HUDEP-2 (cell line): Measurements from ENCODE around the gene HSD17B11.
"Not testable (repeated sequence)": the region's sequence is repeated elsewhere in the genome, so short reads cannot be mapped to it uniquely, and the experiment has no call there.

Experiments
- DNase-seq, 76 experiments: peaks; one replicate each; lab custom pipeline; 2025; ENCODE audit not compliant: unreplicated experiment in 76 of 76; lab: John Stamatoyannopoulos, UW

The HSD17B11 gene

DNA sequence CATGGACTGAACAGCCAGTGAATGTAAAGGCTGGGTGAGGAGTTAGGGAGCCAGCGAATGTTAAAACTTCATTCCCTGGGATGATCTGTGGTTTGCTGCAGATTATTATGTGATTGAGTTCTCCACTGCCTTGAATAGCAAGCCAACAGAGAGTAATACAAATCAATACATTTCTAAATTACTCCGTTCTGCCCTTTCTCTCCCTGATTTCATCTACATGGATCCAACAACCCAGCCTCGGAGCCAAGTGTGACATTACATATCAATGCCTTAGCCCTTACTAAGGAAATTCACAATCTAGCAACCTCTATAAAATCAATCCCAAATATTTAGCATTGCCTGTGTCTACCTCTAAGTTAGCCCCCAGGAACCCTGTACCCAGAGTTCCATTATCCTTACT lies 79.3 kb downstream of the HSD17B11 start:
- DNase-seq = no peak

GRCh38 chr4:87310691-87311335 lies 80.2 kb downstream of the HSD17B11 start:
- DNase-seq = no peak

DNA sequence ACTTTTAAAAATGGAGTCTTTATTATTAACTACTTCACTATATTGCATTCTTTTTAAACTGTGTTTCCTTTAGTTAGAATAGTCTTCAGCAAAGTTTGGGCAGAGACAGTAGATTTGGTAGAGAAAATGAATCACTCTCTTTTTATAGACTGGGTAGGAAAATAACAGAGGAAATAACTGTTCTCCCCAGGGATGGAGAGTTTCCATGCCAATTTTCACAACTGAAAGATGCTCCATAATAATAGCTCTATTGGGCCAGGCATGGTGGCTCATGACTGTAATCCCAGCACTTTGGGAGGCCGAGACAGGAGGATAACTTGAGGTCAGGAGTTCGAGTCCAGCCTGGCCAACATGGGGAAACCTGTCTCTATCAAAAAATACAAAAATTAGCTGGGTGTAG lies 81.4 kb downstream of the HSD17B11 start:
- DNase-seq = no peak

DNA sequence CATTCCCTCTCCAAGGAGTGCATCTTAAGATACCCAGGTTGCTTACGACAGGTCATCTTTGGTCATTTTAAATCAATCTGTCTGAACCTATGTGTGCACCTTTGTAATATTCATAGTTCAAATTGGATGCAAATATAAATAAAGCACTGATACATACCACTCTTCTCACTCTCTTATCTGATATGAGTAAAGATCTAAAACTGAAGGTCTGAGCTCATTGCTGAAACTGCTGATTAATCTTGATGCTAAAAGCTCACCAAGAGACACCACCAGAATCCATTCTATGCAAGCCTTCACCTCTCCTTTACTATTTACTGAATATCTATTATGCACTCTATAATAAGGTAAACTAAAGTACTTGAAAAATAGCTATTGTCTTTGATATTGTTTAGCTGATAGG lies 84.9 kb downstream of the HSD17B11 start:
- DNase-seq = no peak

GRCh38 chr4:87305562-87305961 lies 85.4 kb downstream of the HSD17B11 start:
- no peak for DNase-seq

DNA sequence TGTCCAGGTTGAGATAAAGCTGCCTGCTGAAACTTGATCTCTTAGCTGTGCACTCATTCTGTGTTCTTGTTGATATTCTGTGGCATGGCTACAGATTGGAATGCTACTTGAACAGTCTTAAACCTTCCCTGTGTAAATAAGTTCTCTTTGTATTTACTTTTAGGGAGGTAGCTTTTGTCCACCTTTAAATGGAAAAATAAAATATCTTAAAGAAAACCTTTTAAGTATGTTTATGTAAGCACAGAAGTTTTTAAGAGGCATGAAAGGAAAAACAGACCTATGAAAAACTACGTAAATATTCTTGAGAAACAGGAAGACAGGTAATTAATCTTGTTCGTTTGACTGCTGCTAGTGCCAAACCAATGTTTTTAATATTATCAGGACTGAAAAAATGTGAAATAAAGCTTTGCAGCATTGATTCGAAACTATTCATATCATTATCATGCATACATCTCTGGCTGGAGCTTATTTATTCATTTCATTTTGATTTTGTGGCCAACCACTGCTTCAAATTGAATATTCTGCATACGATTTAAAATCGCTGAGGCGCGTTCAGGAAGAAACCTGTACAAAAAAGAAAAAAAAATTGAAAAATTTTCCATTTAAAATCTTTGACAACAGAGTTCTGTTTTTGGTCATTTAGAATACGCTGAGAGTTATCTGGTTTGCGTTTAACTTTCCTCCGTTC lies 86.1 kb downstream of the HSD17B11 start:
- DNase-seq = no peak

DNA sequence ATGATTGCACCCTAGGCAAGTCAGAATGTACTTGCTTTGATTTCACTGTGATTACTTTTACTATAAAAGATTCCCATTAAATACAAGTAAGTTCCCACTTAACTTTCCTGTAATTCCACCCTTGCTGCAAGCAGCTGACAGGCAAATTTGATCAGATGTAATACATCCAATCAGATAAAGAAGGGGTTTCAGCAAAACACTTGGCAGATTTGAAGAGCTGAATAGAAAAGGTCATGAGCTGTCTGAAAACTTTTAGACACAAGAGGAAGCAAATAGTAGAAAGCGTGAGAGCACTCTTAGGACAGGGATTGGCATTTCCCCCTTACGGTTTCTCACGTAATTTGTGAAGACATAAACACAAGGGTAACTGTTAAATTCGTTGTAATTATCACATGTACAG lies 91.1 kb downstream of the HSD17B11 start:
- DNase-seq = no peak

DNA sequence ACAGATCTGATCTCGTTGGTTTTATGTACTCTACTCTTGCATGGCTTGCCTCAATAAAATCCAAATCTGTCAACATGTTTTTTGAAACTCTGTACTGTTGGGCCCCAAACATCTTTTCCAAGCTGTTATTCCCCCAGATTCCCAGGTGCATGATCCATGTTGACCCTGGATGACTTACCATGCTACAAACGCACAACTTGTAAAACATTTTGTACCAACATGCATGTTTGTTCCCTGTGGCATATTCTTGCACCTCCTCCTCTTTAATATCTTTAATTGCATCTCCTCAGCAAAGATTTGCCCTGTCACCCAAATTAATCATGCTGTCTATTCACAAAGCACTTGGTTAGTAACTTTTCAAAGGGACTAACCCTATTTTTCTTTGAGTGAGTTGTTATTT lies 92.6 kb downstream of the HSD17B11 start:
- no peak for DNase-seq

- DNase-seq = not testable (repeated sequence)
Measured at GRCh38 chr4:87294911-87295310, 96.1 kb downstream of the HSD17B11 start.

GRCh38 chr4:87293889-87294288 lies 97.1 kb downstream of the HSD17B11 start:
- not testable (repeated sequence) for DNase-seq

DNA sequence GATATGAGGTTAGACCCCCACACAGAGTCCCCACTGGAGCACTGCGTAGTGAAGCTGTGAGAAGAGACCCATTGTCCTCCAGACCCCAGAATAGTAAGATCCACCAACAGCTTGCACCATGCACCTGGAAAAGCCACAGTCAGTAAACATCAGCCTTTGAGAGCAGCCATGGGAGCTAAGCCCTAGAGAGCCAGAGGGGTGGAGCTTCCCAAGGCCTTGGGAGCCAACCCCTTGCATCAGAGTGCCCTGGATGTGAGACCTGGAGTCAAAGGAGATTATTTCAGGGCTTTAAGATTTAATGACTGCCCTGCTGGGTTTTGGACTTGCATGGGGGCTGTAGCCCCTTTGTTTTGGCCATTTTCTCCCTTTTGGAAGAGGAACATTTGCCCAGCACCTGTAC lies 104.0 kb downstream of the HSD17B11 start:
- DNase-seq = no peak
